HG02885 (cell line): Measurements from ENCODE around the gene HOXB6.

Experiments
- ATAC-seq: cut with Tn5 transposase; IDR thresholded peaks from one replicate; pipeline ENCODE4 v1.9.1; 2021; ENCODE audit warnings: mild to moderate bottlenecking; ENCODE audit not compliant: unreplicated experiment, poor library complexity

The HOXB6 gene

GRCh38 chr17:48624118-48624517 is 19.3 kb upstream of the HOXB6 start:
- no peak for ATAC-seq

DNA sequence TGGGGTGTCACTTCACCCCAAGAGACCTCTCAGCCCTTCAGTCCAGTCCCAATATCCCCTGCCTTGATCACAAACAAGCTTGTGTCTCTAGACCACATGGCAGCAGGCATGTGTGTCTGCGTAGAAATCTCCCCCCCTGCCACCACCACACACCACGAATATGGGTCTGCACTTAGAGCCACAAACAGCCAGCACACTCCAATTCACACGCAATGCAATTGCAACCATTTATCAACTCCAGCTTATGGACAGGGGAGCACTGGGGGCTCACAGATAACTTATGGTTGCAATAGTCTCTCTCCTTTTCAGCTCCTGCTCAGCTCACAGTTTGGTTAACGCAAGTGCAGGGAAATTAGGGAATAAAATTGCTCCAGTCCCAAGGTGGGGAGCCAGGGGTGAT is 18.8 kb upstream of the HOXB6 start:
- ATAC-seq, result no peak

GRCh38 chr17:48622857-48623256 is 18.1 kb upstream of the HOXB6 start:
- ATAC-seq, result no peak

DNA sequence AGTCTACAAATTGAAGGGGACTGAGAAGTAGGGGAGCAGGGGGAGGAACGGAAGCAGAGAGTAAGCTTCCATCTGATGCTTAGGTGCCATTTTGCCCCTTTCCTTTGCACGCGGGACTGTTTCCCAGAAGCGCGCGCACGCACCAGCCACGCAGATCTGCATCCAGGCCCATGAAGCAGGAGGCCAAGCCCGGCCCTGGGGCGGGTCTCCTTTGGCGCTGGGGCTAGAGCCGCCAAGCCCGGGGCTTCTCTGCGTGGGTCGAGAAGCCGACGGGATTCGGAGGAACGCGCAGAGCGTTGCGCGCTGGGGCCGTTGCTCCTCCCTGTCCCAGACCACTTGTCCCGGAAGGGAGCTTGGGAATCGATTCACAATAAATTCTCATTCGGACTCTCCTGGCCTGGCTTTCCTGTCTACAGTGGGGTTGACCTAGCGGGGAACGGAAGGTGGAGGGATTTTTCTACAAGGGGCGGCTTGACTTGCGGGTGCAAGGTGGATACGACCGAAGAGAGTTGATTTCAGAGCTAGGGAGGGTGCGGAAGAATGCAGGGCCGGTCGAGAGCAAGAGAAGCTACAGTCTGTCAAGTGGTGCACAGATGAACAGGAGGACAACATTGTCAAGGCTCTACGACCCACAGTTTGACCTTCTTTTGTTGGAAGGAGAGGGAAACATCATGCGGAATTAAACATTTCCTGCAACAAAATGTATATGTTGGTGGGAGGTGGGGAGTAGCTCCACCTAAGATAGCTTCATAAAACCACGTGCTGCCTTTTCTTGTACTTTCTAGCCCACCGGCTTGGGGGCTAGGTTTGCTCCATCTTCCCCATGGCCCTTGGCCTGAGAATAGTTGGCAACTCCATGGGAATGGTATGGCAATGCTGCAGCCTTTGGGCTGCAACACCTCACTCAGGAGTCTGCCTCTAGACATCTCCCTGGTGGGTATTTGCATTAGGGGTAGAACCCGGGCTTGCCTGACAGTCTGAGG is 16.9 kb upstream of the HOXB6 start:
- no peak for ATAC-seq

DNA sequence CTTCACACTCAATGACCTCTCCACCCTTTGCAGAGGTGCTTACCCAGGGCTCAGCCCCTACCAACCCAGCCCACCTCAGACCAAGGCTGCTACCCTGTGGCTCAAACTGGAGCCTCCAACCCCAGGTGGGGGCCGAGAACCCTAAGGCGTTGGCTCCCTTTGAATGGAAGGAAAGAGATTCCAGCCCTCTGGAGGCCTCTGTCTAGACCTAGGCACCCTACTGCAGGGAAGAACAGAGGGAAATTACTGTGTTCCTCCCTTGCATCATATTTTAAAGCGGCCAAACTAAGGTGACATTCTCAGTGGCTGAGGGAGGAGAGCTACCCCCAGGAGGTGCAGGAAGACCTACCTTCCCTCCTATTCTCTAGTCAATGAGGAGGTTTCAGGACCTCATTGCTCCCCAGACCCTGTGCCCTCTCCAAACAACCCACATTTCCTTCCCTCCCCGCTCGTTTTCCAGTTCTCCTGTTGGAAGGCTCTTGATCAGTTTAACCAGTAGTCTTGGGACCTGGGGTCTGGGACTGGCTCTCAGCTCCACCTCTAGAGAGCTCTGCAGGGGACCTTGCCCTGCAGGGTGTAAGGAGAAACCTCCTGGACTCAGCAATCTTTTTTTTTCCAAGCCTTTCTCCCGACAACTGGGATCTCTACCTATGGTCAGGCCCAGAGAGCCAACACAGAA is 15.8 kb upstream of the HOXB6 start:
- ATAC-seq, result no peak

DNA sequence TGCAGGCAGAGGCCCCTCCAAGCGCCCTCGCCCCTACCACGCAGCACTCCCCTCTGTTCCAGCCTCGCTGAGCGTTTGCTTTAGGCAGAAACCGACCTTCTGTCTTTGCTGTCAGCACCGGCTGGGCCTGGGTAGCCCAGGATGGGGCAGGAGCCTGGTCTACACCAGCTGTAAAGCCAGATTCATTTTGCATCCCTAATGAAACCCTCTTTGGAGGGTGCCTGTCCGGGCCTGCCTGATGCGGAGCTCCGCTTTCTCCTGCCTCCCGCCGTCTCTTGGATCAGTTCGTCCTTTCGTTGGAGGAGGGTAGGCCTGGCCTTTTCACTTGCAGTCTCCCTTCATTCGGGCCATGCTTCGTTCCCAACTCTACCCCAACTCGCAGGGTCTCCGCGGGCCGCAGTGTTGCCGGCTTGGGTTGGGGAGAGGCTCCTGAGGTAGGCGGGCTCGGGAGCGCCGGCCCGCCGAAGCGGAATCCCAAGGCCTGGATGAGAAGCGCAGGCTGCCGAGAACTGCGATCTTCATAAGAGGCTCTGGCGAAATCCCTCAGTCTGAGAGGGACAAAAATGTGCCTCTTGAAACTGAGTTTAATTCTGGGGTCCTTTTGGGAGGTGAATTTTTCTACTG is 15.2 kb upstream of the HOXB6 start:
- no peak for ATAC-seq

GRCh38 chr17:48618256-48618896 is 13.6 kb upstream of the HOXB6 start:
- no peak for ATAC-seq

- no peak for ATAC-seq
These were observed 12.9 kb upstream of the HOXB6 start for GRCh38 chr17:48617471-48618255.

DNA sequence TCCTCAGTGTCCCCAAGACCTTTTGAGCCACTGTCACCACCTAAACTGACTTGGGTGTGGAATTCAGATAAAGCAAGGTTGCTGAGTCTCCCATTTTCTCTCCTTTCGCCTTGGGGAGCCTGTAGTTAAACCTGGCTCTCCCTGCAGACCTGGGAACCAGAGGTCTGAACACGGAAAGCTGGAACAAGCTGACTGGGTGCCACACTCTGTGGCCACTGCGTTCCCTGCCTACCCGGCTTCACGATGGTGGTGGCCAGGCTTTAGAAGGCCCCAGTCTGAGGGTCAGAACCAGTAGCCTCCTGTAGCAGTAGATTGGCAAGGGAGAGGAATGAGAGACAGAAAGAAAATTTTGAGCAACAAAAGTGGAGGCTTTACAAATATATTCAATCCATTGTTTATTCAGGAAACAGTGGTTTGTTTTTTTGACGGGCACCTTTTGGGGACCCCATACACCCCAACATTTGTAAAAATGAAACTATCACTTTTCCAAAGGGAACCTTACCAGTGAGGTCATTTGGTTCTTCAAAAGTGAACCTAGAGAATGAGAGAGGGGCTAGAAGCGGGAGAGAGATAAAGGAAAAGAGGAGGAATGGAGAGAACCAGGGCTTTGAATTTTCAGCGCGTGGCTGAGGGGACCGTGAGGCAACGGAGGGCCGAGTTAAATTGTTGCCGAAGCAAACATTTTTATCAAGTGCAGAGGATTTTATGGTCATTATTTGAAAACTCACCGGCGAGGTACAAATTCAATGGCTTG is 12.1 kb upstream of the HOXB6 start:
- no peak for ATAC-seq

GRCh38 chr17:48615963-48616716 is 11.4 kb upstream of the HOXB6 start:
- ATAC-seq, result no peak

DNA sequence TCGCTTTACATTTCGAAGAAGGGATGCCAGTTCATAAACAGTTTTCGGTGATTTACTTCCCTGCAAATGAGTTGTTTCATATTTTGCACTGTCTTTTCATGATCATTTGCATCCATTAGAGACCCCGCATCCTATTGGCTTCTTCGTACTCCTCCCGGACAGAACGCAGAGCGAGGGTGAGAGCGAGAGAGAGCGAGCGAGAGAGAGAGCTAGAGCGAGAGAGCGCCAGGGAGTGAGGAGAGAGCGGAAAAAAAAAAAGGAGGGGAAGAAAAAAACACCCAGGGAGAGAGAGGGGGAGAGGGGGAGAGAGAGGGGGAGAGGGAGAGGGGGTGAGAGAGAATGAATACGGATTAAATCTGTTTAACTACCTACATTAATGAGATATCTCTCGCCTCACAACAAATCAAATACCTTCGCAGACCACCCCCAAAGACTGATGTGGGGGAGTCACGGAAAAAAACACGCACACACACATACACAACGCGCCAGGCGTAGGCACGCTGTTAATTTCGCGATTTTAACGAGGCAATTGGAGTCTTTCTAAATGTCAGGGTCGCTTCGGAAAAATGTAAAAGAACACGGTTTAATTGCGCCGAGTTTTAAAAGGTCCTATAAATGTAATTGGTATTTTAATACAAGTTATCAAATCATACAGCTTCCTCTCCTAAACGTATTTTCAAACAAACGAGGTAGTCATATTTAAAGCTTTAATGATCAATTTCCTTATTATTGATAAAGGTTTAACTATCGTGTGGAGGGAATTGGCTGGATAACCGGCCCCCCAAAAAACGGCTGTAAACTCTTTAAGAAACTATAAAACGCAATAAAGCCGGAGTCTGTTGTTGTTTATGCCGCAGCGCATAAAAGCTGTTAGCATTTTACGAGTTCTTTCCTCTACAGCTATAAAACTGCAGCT is 10.5 kb upstream of the HOXB6 start, which contains the start of gene HOXB8:
HOXB8 (minus strand) TSS at position 246 of the 916 bp plus-strand sequence. CDS start 588 bp downstream, outside the sequence.
- ATAC-seq, result no peak

DNA sequence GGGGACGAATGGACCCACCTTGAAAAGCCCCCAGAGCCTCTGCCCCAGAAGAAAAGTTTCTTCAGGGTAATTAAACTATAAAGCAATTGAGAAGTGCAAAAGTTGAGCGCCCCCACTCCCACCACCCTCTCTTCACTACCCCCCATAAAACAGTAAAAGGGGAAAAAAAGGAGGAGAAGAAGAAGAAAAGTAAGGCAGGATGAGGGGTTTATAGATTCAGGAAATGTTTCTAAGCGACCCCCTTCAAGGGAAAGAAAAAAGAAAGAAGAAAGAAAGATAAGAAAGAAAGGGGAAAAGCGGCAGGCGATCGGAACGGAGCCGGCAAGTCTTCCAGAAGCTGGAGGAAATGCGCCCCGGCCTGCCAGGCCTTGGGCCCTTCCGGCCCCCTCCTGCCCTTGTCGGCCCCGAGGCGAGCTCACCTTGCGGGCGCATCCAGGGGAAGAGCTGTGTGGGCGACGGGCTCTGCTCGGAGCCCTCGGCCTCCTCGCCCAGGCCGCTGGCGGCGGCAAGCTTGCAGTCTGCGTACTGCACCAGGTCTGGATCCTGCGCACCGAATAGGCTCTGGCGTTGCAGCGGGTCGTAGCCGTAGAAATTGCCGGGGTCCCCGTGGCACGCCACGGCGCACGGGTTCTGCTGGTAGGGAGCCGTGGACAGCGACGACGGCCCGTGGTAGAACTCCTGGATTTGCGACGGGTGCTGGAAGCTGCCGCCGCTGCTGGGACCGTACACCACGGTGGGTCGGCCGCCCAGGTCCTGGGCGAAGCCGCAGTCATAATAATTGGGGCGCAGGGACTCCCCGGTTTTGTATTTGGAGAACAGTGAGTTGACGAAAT is 9.3 kb upstream of the HOXB6 start:
- no peak for ATAC-seq

DNA sequence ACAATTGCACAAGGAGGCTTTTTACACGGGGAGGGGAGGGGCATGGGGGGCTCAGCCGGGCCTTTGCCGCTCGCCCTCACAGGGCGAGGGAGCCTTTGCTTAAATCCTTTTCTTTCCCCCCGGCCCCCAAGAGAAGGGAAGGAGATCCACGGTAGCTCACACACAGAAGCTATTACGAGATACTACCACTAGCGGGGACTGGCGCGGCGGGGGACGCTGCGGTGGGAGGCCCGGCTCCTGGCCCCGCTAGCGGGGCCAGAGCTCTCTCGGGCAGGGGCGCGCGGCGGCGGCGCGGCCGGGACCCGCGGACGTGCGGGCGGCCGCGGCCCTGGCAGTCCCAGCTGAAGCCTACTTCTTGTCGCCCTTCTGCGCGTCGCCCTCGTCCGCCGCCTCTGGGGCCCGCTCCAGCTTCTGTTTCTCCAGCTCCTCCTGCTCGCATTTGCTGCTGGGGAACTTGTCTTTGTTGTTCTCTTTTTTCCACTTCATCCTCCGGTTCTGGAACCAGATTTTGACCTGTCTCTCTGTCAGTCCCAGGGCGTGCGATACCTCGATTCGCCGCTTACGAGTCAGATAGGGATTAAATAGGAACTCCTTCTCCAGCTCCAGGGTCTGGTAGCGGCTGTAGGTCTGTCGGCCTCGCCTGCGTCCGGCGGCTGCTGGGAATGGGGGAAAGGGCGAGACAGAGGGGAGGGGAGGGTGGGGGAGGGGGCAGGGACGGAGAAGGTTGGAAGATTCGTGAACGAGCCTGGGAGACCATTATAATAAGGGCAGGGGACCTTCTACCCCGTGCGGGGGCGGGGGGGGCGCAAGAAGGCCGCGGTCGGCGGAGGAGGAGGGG is 8.3 kb upstream of the HOXB6 start:
- no peak for ATAC-seq

DNA sequence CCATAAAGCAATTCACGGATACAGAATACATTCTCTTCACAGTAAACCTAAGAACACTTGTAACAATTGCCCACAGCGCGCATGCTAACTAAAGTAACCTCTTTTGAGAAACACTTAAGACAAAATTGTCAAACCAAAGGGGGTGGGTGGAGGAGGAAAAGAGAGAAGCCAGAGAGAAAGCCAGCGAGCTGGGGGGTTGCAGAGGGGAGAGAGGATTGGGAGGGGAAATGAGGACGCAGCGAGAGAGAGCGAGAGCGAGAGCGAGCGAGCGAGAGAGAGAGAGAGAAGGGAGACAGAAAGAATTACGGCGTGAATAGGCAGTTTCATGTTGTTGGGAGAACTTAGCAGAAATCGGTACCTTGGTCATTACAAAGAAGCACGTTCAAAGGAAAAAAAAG is 7.7 kb upstream of the HOXB6 start:
- no peak for ATAC-seq

DNA sequence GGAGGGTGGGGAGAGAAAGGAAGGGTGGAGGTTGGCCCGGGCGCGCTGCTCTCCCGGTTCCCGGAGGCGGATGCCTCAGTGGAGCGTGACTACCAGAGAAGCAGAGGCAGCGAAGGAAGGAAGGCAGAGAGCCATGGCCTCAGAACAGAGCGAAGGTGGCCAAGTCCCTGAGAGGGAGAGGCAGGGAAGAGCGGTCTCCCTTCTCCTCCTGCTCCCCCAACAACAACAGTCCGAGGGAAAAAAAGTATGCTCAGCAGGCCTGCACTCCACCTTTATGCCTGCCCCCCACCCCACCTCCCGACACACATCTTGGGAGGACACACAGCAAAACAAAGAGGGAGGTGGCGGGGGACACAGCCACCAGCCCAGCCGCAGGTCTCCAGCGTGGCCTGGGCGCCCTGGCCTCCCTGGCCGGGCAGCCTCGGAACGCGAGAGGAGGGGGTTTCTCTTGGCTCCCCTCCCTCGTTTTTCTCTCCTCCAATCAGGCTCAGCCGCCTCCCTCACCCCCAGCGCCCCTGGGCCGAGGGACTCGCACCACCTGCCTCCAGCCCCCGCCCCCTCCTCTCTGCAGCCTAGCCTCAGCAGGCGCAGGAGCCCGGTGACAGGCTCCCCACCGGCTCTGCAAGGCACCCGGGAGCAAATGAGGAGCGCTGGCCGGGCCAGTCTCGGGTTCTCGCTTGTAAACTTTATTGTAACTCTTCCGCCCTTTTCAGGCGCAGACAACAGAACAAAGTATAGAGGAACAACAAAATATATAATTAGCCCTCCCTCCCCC is 7.1 kb upstream of the HOXB6 start:
- no peak for ATAC-seq
